HEK293 (cell line): Measurements from ENCODE around the gene DDX20.

ENCODE experiments used
- CTCF ChIA-PET: fragments of 350-600 bp; formaldehyde crosslinking; extraction: SDS; loops from one replicate; lab custom pipeline; 2021; ENCODE audit warnings: antibody characterized with exemption; lab: Yijun Ruan, JAX
- POLR2A ChIA-PET: fragments of 300-600 bp; formaldehyde crosslinking; extraction: SDS; loops from one replicate; lab custom pipeline; 2020; ENCODE audit warnings: antibody characterized with exemption, inconsistent platforms; lab: Yijun Ruan, JAX
- H3K27ac ChIP-seq: fragments of 200-500 bp; sonication (Bioruptor generic); 2 replicates; pipeline ENCODE4 v1.5.1; 2014; ENCODE audit warnings: low read depth, low read length, control low read depth, inconsistent platforms; ENCODE audit errors: extremely low read depth
- H3K36me3 ChIP-seq, 2 experiments: fragments of 200-500 bp in 1 of 2; sonication (Bioruptor generic) in 1 of 2; 1 replicate in 1 of 2; 2 replicates in 1 of 2; pipeline ENCODE4 v1.5.1; 2014 to 2017; ENCODE audit warnings: inconsistent platforms in 2 of 2, low read length in 2 of 2; ENCODE audit not compliant: control insufficient read depth in 2 of 2, insufficient read depth in 1 of 2
- H3K4me1 ChIP-seq: fragments of 200-500 bp; sonication (Bioruptor generic); 2 replicates; pipeline ENCODE4 v1.5.1; 2014; ENCODE audit warnings: mild to moderate bottlenecking, low read length, inconsistent platforms; ENCODE audit not compliant: control insufficient read depth, insufficient read depth
- H3K4me3 ChIP-seq: 2 replicates; pipeline ENCODE4 v1.5.1; 2011; ENCODE audit warnings: low read depth, mild to moderate bottlenecking, control low read depth, low read length, moderate library complexity
- H3K9me3 ChIP-seq: fragments of 200-500 bp; sonication (Bioruptor generic); 2 replicates; pipeline ENCODE4 v1.5.1; 2014; ENCODE audit warnings: low read depth, low read length, inconsistent platforms; ENCODE audit not compliant: control insufficient read depth, insufficient read depth
- AEBP2 ChIP-seq: fragments of 450-650 bp; formaldehyde crosslinking; IDR thresholded peaks from 2 replicates; pipeline ENCODE4 v1.5.1; 2016; ENCODE audit warnings: missing biosample characterization, missing genetic modification characterization, borderline replicate concordance
- MEIS1 ChIP-seq: sonication (generic); formaldehyde crosslinking; IDR thresholded peaks from 2 replicates; pipeline ENCODE4 v1.8.1; 2022; ENCODE audit warnings: missing genetic modification reagents, mild to moderate bottlenecking, borderline replicate concordance
- MYNN ChIP-seq: fragments of 450-650 bp; formaldehyde crosslinking; IDR thresholded peaks from 2 replicates; pipeline ENCODE4 v1.5.1; 2016; ENCODE audit warnings: missing biosample characterization, missing genetic modification characterization, borderline replicate concordance
- REPIN1 ChIP-seq: fragments of 450-650 bp; formaldehyde crosslinking; IDR thresholded peaks from 2 replicates; pipeline ENCODE4 v1.5.1; 2017; ENCODE audit warnings: missing biosample characterization, missing genetic modification characterization, low read depth
- ZBTB1 ChIP-seq: fragments of 450-650 bp; formaldehyde crosslinking; IDR thresholded peaks from 2 replicates; pipeline ENCODE4 v1.5.1; 2016; ENCODE audit warnings: missing biosample characterization, missing genetic modification characterization
- ZFHX2 ChIP-seq: fragments of 450-650 bp; formaldehyde crosslinking; conservative IDR thresholded peaks from 2 replicates; pipeline ENCODE4 v1.5.1; 2016; ENCODE audit warnings: missing biosample characterization, missing genetic modification characterization
- ZNF16 ChIP-seq: fragments of 450-650 bp; formaldehyde crosslinking; IDR thresholded peaks from 2 replicates; pipeline ENCODE4 v1.5.1; 2016; ENCODE audit warnings: low read depth, missing biosample characterization, missing genetic modification characterization
- ZNF184 ChIP-seq: fragments of 450-650 bp; IDR thresholded peaks from 2 replicates; pipeline ENCODE4 v1.5.1; 2018; ENCODE audit warnings: missing biosample characterization, mild to moderate bottlenecking, missing genetic modification characterization
- ZNF335 ChIP-seq: fragments of 450-650 bp; formaldehyde crosslinking; conservative IDR thresholded peaks from 2 replicates; pipeline ENCODE4 v1.5.1; 2016; ENCODE audit warnings: missing biosample characterization, missing genetic modification characterization
- ZNF398 ChIP-seq: fragments of 450-650 bp; formaldehyde crosslinking; IDR thresholded peaks from 2 replicates; pipeline ENCODE4 v1.5.1; 2017; ENCODE audit warnings: missing biosample characterization, missing genetic modification characterization
- ZNF423 ChIP-seq: fragments of 450-650 bp; formaldehyde crosslinking; IDR thresholded peaks from 2 replicates; pipeline ENCODE4 v1.5.1; 2016; ENCODE audit warnings: missing biosample characterization, missing genetic modification characterization
- ZNF596 ChIP-seq: fragments of 450-650 bp; IDR thresholded peaks from 2 replicates; pipeline ENCODE4 v1.5.0; 2018; ENCODE audit warnings: missing biosample characterization, mild to moderate bottlenecking, missing genetic modification characterization, moderate library complexity
- ZSCAN23 ChIP-seq: fragments of 450-650 bp; formaldehyde crosslinking; IDR thresholded peaks from 2 replicates; pipeline ENCODE4 v1.5.1; 2016; ENCODE audit warnings: missing biosample characterization, missing genetic modification characterization
- TF ChIP-seq, protein P1 (sequence below): fragments of 450-650 bp; formaldehyde crosslinking; IDR thresholded peaks from 2 replicates; pipeline ENCODE4 v1.5.1; 2016; ENCODE audit warnings: missing biosample characterization, missing genetic modification characterization
- TF ChIP-seq, protein P2 (sequence below): fragments of 450-650 bp; formaldehyde crosslinking; IDR thresholded peaks from 2 replicates; pipeline ENCODE4 v1.5.1; 2016; ENCODE audit warnings: missing biosample characterization, missing genetic modification characterization
- TF ChIP-seq, protein P3 (sequence below): fragments of 450-650 bp; formaldehyde crosslinking; IDR thresholded peaks from 2 replicates; pipeline ENCODE4 v1.5.1; 2017; ENCODE audit warnings: missing biosample characterization, missing genetic modification characterization
- TF ChIP-seq, protein P4 (sequence below): sonication (generic); formaldehyde crosslinking; IDR thresholded peaks from 2 replicates; pipeline ENCODE4 v1.8.1; 2022; ENCODE audit warnings: mild to moderate bottlenecking, moderate library complexity, missing genetic modification reagents
- TF ChIP-seq, protein P5 (sequence below): fragments of 450-650 bp; formaldehyde crosslinking; IDR thresholded peaks from 2 replicates; pipeline ENCODE4 v1.5.1; 2017; ENCODE audit warnings: missing biosample characterization, missing genetic modification characterization

The DDX20 gene

GRCh38 chr1:111707906-111708305 is 47.8 kb upstream of the DDX20 start:
- Histone ChIP-seq H3K36me3 (peaks cover 0 to 49% of the 10 kb centered on the region in 2 experiments; a peak in 1 of 3 replicates), H3K9me3 (no peaks in the 10 kb centered on the region), H3K4me3 (no peak overlapping the region), H3K4me1 (no peaks in the 10 kb centered on the region), H3K27ac (no peak overlapping the region)
- ChIA-PET CTCF (interaction anchor here (0.6 kb wide), 1 partner anchor 49 kb away, joined by 5 read pairs; no protein-coding TSS in a partner anchor), POLR2A (no interaction called here)
- TF ChIP-seq REPIN1 (tag by site-specific recombination), result no peak
- TF ChIP-seq ZNF184 (tag by site-specific recombination), result no peak
- no peak for TF ChIP-seq AEBP2 (tag by site-specific recombination)
- TF ChIP-seq ZSCAN23, result no peak
- TF ChIP-seq, protein P1, sequence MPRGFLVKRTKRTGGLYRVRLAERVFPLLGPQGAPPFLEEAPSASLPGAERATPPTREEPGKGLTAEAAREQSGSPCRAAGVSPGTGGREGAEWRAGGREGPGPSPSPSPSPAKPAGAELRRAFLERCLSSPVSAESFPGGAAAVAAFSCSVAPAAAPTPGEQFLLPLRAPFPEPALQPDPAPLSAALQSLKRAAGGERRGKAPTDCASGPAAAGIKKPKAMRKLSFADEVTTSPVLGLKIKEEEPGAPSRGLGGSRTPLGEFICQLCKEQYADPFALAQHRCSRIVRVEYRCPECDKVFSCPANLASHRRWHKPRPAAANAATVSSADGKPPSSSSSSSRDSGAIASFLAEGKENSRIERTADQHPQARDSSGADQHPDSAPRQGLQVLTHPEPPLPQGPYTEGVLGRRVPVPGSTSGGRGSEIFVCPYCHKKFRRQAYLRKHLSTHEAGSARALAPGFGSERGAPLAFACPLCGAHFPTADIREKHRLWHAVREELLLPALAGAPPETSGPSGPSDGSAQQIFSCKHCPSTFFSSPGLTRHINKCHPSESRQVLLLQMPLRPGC (tag by site-specific recombination), result no peak
- no peak for TF ChIP-seq ZNF16
- no peak for TF ChIP-seq ZFHX2 (tag by site-specific recombination)
- TF ChIP-seq ZNF423 (tag by site-specific recombination), result no peak
- TF ChIP-seq, protein P2, sequence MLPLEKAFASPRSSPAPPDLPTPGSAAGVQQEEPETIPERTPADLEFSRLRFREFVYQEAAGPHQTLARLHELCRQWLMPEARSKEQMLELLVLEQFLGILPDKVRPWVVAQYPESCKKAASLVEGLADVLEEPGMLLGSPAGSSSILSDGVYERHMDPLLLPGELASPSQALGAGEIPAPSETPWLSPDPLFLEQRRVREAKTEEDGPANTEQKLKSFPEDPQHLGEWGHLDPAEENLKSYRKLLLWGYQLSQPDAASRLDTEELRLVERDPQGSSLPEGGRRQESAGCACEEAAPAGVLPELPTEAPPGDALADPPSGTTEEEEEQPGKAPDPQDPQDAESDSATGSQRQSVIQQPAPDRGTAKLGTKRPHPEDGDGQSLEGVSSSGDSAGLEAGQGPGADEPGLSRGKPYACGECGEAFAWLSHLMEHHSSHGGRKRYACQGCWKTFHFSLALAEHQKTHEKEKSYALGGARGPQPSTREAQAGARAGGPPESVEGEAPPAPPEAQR (tag by site-specific recombination), result no peak
- TF ChIP-seq ZBTB1, result no peak
- TF ChIP-seq, protein P3, sequence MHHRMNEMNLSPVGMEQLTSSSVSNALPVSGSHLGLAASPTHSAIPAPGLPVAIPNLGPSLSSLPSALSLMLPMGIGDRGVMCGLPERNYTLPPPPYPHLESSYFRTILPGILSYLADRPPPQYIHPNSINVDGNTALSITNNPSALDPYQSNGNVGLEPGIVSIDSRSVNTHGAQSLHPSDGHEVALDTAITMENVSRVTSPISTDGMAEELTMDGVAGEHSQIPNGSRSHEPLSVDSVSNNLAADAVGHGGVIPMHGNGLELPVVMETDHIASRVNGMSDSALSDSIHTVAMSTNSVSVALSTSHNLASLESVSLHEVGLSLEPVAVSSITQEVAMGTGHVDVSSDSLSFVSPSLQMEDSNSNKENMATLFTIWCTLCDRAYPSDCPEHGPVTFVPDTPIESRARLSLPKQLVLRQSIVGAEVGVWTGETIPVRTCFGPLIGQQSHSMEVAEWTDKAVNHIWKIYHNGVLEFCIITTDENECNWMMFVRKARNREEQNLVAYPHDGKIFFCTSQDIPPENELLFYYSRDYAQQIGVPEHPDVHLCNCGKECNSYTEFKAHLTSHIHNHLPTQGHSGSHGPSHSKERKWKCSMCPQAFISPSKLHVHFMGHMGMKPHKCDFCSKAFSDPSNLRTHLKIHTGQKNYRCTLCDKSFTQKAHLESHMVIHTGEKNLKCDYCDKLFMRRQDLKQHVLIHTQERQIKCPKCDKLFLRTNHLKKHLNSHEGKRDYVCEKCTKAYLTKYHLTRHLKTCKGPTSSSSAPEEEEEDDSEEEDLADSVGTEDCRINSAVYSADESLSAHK (tag by site-specific recombination), result no peak
- TF ChIP-seq ZNF335, result no peak
- TF ChIP-seq MYNN (tag by site-specific recombination), result no peak
- no peak for TF ChIP-seq ZNF596 (tag by site-specific recombination)
- TF ChIP-seq, protein P4, sequence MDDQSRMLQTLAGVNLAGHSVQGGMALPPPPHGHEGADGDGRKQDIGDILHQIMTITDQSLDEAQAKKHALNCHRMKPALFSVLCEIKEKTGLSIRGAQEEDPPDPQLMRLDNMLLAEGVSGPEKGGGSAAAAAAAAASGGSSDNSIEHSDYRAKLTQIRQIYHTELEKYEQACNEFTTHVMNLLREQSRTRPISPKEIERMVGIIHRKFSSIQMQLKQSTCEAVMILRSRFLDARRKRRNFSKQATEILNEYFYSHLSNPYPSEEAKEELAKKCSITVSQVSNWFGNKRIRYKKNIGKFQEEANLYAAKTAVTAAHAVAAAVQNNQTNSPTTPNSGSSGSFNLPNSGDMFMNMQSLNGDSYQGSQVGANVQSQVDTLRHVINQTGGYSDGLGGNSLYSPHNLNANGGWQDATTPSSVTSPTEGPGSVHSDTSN (CRISPR knock-in tag), result no peak
- TF ChIP-seq, protein P5, sequence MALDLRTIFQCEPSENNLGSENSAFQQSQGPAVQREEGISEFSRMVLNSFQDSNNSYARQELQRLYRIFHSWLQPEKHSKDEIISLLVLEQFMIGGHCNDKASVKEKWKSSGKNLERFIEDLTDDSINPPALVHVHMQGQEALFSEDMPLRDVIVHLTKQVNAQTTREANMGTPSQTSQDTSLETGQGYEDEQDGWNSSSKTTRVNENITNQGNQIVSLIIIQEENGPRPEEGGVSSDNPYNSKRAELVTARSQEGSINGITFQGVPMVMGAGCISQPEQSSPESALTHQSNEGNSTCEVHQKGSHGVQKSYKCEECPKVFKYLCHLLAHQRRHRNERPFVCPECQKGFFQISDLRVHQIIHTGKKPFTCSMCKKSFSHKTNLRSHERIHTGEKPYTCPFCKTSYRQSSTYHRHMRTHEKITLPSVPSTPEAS, result no peak
- TF ChIP-seq ZNF398 (tag by site-specific recombination), result no peak
- TF ChIP-seq MEIS1 (CRISPR knock-in tag), result no peak
